HG03103 (cell line): ENCODE data around the gene RIPK3.
"Not testable (repeated sequence)": the region's sequence is repeated elsewhere in the genome, so short reads cannot be mapped to it uniquely, and the experiment has no call there.

Experiments used
- ATAC-seq: cut with Tn5 transposase; IDR thresholded peaks from one replicate; pipeline ENCODE4 v1.9.1; 2021; ENCODE audit warnings: low read depth; ENCODE audit not compliant: unreplicated experiment

RIPK3 gene

DNA sequence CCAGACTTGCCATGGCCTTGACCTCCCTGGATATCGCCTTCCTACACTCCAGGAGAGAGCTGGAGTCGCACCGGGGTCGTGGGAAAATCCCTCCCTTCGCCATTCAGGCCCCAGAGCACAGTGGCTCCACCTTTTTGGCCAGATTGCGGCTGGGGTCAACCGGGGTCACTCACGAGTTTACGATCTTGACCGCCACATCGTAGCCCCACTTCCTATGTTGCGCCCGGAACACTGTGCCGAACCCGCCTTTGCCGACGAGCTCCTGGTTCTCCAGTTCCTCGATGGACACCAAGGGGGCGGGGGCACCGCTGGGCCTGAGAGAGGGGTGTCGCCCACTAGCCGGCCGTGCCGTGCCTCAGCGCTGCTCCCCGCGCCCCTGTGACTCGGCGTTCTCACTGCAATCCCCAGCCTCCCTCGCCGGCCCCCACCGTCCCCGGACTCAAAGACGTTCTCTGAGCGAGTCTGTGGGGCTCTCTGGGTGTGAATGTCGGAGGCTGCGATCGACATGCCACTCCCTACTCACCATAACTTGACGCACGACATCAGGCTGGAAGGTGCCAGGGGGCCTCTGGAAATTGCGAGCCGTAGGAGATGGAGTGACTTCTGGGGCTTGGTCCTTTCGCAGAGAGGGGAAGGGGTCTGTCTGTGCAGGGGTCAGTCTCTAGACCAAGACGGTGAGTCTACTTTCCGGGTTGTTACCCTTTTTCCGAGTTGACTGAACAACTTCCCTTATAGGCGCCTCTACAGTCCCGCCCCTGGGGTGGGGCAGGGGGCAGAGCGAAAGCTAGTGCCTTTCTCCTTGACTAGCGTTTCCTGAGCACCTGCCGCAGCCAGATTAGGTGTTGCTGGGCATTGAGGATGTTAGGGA is at the start of gene RIPK3:
TSS of gene RIPK3 (minus strand) at position 708 of the 868 bp plus-strand sequence. CDS start at position 543, 165 bp downstream.
- ATAC-seq: peak; percentile 84

DNA sequence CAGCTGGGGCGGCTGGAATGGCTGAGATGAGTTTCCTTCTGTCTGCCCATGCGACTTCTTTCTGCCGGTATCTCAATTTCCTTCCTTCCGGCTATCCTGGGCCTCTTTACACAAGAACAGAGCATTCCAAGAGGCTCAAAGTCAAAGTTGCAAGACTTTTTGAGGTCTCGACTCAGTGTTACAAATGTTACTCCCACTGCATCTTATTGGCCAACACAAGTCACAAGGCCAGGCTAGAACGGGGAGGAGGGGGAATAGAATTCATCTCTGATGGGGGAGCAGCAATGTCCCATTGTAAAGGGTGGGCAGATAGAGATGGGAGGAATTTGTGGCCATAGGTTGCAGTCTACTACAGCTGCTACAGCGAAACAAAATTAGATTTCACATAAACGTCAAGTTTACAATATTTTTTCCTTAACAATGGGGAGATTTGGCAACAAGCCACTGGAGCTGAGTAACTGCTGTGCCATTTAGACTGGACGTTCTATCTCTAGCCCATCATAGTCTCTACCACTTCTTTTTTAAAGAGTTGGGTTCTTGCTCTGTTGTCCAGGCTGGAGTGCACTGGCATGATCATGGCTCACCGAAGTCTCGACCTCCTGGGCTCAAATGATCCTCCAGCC is 49.5 kb upstream of the RIPK3 start:
- ATAC-seq: no peak

DNA sequence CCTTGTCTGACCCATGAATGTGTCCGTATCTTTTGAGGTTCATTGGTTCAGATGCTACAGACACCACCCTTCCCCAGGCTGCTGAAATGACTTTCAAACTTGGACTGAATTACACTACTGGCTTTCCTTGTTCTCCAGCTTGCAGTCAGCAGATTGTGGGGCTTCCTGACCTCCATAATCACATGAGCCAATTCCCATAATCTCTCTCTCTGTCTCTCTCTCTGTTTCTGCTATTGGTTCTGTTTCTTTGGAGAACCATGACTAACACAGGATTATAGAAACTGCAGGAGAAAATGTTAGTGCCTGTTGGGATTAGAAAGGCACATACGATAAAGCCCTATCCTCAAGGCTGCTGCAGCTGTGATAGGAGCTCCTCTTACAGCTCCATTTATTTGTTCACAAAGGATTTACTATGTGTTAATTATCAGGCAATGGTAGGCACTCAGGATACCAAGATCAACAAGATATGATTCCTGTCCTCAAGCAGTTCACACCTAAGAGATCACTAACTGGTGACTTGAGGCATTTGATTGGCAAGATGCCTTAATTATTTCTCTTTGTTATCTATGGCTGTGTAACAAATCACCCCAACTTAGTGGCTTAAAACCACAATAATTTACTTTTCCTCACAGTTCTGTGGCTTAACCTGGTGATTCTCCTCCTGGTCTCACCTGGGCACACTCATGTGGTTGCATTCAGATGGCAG is 48.8 kb upstream of the RIPK3 start:
- no peak for ATAC-seq

DNA sequence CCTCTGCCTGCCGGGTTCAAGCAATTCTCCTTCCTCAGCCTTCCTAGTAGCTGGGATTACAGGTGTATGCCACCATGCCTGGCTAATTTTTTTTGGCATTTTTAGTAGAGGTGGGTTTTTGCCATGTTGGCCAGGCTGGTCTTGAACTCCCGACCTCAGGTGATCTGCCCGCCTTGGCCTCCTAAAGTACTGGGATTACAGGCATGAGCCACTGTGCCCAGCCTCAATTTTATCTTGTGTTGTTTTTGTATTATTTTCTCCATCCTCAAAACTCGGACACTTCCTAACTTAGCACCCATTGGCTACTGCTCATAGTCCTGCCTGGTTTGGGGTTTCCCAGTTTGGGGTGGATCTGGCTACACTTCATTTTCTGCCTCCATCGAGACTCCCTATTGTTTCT is 47.8 kb upstream of the RIPK3 start:
- not testable (repeated sequence) for ATAC-seq

DNA sequence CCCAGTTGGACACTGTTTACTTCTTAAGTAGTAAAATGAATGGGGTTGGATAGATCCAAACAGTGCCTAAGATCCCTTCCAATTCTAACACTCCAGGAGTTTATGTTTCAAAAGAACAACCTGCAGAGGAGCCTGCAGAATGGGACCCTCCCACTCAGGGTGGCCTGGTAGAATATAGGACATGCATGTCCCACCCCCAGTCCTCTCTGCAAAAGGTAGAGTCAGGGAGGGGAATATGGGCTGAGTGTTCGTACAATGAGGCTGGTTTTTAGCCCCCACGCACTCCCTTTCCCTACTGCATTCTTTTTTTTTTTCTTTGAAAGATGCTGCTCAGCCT is 47.2 kb upstream of the RIPK3 start:
- no peak for ATAC-seq

DNA sequence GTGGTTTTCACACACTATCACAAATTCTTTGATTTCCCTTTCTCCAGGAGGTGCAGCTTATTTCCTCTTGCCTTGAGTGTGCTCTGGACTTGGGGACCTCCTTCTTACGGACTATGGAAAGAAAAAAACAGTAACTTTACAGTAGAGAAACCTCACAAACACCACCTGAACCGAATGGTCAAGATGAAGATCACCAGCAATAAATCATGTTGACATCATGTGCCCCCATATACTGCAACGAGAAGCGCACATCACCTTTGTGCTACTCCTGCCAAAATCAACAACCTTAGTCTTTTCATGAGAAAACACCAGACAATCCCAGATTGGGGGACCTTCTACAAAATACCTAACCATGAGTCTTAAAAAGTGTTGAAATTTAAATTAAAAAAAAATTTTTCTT is 45.7 kb upstream of the RIPK3 start:
- no peak for ATAC-seq

DNA sequence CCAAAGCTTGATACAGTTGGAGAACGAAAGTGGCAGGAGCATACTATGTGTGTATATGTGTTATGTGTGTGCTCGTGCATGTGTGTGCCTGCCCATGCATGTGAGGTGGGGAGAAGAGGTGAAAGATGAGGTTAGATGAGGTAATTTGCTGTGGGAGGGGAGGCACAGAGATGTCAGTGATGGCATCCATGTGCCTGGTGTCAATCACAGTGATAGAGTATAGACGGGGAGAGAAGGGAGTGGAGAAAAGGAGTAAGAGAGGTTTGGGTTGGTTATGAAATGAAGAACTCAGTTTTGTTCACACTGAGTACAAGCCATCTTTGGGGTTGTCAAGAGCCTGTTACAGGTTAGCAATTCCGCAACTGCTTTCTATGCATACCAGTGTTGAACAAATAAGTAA is 44.4 kb upstream of the RIPK3 start:
- ATAC-seq: no peak

DNA sequence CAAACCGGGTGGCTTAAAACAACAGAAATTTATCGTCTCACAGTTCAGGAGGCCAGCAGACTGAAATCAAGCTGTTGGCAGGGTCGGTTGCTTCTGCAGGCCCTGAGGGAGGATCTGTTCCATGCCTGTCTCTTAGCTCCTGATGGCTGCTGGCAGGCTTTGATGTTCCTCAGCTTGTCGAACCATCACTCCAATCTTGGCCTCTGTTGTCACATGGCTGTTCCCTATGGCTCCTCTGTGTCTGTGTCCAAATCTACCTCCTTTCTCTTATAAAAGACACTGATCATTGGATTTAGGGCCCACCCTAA is 42.2 kb upstream of the RIPK3 start:
- ATAC-seq: no peak

DNA sequence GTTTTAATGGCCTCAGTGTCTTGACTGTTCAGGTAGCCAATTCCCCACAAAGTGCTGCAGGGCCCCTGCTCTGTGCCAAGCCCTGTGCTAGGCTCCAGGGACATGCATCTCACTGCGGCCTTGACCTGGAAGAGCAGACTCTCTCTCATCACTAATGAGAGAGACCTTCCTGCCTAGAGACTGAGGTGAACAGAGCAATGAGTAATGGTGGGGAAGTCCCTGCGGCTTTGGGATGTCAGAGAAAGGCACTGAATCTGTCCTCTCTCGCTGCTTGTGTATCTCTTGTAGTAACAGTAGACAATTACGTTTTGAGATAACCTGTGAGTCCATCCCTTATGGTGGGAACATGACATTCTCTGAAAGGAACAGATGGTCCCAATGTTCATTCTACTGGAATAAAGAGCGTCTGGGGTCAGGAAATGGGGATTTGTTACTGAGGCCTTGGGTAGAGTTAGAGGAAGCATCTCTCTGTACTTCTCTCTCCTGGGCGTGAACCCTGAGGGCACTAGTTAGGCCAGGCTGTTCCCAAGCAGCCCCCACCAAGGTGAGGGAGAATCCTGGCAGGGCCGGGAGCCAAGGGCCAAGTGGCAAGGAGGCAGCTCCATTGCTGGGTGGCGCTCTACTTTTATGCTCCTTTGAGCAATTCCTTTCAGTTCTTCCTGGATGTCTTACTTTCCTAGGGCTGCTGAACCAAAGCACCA is 41.7 kb upstream of the RIPK3 start:
- ATAC-seq: no peak

DNA sequence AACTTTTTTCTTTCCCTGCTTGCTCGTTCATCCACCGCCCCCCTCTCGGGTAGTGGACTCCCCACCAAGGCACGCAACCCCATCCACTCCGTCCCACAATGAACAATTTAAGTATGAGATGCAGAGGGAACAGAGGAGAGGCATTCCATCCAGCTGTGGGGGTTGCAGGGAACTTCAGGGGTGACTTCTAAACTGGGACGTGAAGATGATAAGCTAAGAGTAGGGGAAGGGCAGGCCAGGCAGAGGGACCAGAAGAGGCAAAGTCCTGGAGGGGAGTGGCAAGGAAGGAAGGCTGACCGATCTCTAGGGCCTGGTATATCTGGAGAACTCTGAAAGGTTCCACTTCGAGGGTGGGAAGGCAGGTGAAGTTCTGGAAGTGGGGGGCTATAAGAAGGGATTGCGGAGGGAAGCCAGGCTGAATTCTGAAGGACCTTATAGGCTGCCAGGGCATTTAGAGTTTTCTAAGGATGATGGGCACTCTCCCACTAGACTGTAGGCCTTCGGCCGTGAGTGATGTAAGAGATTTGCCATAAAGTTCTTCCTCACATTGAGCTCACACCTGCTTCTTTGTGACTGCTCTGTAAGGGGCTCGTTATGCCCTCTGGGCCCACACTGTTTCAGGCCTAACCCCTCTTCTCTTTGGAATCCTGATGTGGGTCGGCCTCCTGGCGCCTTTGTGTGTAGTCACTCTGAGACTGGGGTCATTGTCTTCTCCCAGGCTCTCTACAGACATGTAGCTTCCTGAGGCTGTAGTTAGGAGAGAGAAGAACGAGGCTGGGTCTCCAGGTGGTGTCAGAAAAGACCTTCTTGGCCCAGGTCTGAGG is 40.3 kb upstream of the RIPK3 start:
- no peak for ATAC-seq

DNA sequence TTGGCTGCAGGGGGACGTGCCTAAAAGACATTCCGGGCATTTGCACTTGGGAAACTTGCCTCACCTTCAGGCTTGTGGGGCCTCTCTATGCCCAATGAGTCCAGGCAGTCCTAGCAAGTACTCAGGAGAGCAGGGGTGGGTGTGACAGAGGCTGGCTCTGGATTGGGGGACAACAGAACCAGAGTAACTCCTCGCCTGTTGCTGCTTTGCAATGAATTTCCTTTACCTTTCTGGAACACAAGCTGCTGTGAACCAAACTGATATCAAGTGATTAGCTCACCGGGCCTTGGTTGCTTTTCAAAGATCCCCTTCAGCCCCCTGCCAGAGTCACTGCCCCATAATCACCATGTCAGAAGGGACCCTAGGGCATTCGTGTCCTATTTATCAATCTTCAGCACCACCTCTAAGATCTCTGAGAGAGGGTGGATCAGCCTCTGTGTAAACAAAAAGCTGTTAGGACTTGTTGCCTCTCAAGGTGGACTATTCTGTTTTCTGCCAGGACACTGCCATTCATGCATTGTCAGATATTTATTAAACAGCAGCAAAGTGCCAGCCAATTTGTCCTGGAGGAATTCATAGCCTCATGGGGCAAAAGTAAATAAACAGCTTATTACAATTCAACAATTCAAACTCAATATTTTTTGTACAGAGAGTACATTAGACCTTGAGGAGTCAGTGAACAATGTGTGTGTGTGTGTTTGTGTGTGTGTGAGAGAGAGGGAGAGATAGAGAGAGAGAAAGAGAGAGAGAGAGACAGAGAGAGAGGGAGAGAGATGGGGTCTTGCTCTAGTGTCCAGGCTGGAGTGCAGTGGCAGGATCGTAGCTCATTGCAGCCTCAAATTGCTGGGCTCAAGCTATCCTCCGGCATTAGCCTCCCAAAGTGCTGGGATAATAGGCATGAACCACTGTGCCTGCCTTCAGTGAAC is 39.5 kb upstream of the RIPK3 start:
- no peak for ATAC-seq

DNA sequence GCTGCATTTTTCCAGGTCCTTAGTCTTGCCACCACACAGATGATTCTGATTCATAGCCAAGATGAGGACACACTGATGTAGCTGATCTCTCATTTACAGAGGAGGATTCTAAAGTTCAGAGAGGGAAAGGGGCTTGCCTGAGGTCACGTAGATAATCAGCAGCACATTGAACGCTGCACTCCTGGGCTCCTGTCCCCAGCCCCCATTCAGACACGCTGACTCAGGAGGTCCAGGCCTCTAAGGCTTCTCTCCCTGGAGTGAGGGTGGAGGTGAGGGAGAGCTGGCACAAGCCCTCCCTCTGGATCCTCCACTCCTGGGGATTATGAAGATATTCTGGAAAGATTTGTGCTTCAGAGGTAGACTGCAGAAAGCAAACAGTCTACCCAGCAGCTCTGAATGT is 38.5 kb upstream of the RIPK3 start:
- no peak for ATAC-seq

DNA sequence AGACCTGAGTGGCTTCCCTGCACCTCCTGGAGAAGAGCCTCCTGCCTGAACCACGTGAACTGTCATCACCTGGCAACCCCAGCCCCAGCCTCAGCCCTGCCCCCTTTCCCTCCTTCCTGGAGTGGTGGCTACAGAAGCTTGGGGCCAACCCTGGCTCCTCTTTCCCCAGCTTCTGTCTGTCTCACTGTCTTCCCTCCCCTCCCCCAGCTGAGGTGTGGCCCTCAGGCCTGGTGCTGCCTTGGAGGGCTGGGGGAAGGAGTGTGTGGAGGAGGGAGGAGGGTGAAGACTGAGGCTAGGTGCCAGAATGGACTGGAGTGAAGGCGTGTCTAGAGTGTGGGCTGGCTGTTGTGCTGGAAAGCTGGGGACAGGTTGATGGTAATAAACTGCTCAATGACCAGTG is 37.9 kb upstream of the RIPK3 start:
- ATAC-seq: no peak

DNA sequence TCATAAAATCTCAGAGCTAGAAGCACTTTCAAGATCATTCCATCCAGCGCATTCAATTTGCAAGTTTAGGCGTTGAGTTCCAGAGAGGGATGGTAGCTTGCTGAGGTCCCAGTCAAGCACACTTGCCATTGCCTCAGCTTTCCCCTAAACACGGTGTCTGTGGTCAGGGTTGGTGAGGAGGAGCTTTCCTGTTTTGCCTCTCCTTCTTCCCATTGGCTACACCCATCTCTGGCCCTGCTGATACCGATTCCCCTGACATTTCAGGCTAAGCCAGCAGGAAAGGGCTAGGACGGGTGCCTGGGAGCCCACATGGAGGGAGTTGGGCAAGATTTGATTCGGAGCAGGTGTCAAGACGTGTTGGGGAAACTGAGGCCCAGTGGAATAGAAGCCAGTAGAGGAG is 37.3 kb upstream of the RIPK3 start:
- ATAC-seq: no peak

DNA sequence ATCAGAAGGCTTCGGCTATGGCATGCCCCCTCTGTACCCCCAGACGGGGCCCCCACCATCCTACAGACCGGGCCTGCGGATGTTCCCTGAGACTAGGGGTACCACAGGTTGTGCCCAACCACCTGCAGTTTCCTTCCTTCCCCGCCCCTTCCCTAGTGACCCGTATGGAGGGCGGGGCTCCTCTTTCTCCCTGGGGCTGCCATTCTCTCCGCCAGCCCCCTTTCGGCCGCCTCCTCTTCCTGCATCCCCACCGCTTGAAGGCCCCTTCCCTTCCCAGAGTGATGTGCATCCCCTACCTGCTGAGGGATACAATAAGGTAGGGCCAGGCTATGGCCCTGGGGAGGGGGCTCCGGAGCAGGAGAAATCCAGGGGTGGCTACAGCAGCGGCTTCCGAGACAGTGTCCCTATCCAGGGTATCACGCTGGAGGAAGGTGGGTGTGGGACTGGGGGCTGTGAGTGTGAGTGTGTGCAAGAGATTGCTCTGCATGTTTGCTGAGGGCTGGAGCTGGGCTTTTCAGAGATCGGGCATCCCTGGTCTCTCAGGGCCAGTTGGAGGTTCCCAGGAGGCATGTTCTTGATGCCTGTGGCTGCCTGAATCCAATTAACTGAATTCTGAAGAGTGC is 36.8 kb upstream of the RIPK3 start:
- ATAC-seq: no peak

DNA sequence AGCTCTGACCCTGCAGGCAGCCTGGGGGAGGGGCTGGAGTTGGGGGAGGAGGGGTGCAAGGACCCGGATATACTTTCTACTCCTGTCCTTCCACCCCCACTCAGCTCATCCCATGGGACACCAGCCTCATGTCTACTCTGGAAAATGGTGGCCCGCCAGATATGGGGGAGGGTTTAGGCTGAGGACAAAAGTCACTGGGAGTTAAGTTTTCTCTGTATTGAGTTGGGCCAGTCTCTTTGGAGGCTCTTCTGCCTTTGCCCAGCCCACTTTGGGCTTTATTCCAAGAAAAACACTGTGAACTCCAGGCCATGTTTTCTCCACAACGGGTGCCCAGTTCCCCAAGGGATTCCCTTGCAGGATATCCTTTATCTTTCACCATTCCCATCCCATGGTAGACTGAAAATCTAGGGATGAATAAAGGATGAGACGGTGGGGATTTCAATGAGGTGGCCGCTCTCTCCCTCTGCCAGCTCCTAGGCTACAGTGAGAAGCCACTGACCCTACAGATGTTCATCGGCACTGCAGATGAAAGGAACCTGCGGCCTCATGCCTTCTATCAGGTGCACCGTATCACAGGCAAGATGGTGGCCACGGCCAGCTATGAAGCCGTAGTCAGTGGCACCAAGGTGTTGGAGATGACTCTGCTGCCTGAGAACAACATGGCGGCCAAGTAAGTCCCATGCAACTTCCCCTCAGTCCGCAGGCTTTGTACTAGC is 33.1 kb upstream of the RIPK3 start:
- no peak for ATAC-seq

DNA sequence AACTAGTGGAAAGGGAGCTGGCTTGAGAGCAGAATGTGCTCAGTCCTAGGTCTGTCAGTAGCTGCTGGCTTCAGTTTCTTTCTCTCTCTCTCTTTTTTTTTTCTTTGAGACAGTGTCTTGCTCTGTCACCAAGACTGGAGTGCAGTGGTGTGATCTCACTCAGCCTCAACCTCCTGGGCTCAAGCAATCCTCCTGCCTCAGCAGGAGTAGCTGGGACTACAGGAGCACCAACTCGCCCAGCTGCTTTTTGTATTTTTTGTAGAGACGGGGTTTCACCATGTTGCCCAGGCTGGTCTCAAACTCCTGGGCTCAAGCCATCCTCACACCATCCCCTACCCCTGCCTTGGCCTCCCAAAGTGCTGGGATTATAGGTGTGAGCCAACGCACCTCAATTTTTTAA is 31.8 kb upstream of the RIPK3 start:
- not testable (repeated sequence) for ATAC-seq

DNA sequence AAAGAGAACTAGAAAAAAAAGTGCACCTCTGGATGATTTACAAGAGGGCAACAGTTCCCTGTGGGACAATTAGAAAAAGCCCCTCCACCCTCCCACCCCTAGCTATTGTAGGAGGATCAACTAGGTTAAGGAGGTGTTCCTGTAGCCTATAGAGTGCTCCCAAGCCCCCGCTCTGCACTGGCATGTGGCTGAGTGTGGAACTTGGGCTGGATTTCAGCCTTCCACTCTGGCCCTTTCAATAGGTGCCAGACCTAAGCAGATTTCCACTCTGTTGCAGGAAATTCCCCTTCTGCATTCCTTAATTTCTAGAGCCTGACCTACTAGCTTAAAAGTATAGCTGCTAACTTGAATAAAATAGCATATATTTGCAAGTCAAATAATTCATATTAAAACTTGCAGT is 31.0 kb upstream of the RIPK3 start:
- no peak for ATAC-seq
